SHP77 (cell line): ENCODE results near the gene UBXN2A.
"Not testable (repeated sequence)": the region's sequence is repeated elsewhere in the genome, so short reads cannot be mapped to it uniquely, and the experiment has no call there.

Source experiments
- DNase-seq, 2 experiments: peaks; one replicate each; lab custom pipeline; 2025; lab: John Stamatoyannopoulos, UW

The UBXN2A gene

GRCh38 chr2:24012521-24013188 is 72.4 kb downstream of the UBXN2A start:
- DNase-seq, result no peak

DNA sequence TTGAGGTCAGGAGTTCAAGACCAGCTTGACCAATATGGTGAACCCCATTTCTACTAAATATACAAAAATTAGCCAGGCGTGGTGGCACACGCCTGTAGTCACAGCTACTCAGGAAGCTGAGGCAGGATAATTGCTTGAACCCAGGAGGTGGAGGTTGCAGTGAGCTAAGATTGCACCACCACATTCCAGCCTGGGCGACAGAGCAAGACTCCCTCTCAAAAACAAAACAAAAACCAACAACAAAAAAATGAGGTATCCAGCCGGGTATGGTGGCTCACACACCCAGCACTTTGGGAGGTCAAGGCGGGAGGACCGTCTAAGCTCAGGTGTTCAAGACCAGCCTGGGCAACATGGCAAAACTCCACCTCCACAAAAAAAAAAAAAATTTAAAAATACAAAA is 74.6 kb downstream of the UBXN2A start:
- not testable (repeated sequence) for DNase-seq

DNA sequence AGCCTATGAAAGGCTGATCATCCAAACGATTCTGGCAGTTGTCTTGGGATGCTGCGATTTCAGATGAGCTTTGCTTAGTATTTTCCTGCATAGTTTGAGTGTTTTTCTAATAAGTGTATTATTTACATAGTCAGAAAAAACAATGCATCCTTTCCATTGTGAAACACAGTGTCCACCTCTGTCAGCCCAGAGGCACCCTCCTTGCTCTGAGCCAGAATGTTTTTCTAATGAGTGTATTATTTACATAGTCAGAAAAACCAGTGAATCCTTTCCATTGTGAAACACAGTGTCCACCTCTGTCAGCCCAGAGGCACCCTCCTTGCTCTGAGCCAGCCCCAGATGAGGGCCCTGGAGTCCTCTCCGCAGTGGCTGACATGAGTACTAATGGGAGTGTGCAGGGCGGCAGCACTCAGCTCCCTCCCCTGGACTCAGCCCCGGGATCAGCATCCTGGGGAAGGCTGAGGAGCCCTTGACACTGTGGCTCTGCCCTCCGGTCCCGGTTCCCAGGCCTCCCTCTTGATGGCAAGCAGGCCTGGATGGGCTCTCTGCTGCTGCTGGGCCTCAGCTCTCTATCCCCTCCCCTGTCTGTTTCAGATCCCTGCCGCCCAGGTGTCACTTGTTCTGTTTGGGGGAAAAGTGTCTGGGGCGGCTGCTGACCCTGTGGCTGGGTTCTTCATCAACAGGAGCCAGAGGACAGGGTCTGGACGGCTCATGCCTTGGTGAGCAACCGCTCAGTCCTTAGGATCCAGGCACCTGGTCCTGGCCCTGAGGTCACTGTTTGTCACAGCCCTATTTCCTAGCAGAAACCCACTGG is 75.5 kb downstream of the UBXN2A start:
- peak; percentile 26 to 28 for DNase-seq

DNA sequence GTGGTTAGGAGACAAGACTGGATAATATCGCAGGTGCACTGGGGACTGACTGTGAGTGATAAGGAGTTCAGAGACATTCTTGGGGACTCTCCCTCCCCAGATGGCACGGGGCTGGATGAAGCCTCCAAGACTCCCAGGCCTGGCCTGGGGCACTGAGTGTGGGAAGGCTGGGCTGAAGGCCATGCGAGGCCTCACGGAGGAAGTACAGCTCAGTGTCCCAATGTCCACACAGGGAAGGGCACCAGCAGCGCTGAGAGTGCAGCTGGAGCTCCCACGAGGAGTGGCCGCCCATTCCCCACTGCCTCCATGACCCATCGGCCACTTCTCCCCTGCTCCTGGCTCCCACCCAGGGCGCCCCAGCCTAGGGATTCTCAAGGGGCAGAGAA is 76.1 kb downstream of the UBXN2A start:
- DNase-seq, result no peak

GRCh38 chr2:24016853-24017703 is 76.8 kb downstream of the UBXN2A start:
- DNase-seq, result no peak

DNA sequence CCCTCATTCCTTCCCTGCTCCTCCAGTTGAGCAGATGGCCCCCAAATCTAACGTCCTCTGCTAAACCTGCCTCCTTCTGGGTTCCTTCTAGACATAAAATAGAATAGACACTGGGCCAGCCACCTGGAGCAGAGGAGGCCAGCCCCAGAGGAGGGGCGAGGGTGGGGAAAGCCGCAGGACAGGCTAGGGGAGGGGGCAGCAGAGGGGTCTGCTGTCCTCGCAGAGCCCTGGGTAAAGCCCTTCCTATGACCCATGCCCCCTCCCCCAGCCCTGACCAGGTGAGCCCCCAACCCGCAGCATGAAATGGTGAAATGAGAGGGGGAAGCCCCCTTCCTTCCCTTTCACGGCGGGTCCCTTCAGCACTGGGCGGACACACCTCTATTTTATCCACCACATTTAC is 77.4 kb downstream of the UBXN2A start:
- DNase-seq, result no peak

- DNase-seq, result no peak
Measured at GRCh38 chr2:24018241-24018640, 78.0 kb downstream of the UBXN2A start.

GRCh38 chr2:24019729-24020128 is 79.5 kb downstream of the UBXN2A start:
- DNase-seq, result no peak

- DNase-seq, result no peak
Measured at GRCh38 chr2:24020244-24020643, 80.0 kb downstream of the UBXN2A start.

GRCh38 chr2:24021122-24021998 is 81.1 kb downstream of the UBXN2A start:
- no peak for DNase-seq

DNA sequence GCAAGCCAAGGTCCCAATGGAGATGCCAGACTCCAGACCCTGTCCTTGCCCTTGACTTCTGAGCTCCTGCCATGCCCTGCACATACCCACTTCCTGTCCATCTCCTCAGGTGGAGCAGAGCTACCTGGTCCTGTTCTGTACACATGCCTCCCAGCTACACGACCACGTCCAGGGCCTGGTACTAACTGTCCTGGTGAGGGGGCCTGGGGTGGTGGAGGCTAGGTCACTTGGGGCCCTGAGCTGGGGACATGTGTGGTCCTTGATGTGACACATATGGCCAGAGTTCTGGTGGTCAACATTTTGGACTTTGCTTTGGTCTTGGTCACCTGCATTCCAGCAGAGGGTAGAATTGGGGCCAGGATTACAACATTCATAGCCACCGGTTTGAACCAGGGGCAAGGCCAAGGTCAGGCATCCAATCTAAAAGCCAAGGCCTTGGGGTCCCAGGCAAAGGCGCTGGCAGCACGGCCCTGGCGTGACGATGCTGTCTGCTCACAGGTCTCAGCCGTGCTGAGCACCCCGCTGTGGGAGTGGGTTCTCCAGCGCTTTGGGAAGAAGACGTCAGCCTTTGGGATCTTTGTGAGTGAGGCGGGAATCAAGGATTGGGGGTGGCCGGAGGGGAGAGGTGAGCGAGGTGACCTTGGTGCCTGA is 82.2 kb downstream of the UBXN2A start:
- DNase-seq, result no peak

DNA sequence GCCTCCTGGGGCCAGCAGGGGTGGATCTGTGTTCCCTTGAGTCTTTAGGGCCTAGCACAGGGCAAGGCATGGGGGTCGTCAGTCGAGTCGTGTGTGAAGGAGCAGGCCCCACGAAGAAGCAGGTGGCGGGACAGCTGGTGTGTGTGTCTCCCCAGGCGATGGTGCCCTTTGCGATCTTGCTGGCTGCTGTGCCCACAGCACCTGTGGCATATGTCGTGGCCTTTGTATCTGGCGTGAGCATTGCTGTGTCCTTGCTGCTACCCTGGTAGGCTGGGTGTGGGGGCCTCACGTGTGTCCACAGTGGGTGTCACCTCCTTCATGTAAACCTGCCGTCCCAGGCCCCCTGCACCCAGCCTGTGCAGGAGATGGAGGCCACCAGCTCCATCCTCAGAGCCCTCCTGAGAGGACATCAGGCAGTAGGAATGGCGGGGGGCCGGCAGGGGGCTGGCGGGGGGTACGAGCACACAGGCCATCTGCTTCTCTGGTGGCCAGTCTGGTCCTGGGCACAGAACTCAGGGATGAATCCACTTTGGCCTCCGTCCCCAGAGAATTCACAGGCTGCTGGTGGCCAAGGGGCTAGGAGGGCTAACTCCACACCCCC is 82.8 kb downstream of the UBXN2A start:
- no peak for DNase-seq

- DNase-seq, result no peak
Measured at GRCh38 chr2:24024018-24024417, 83.8 kb downstream of the UBXN2A start.

DNA sequence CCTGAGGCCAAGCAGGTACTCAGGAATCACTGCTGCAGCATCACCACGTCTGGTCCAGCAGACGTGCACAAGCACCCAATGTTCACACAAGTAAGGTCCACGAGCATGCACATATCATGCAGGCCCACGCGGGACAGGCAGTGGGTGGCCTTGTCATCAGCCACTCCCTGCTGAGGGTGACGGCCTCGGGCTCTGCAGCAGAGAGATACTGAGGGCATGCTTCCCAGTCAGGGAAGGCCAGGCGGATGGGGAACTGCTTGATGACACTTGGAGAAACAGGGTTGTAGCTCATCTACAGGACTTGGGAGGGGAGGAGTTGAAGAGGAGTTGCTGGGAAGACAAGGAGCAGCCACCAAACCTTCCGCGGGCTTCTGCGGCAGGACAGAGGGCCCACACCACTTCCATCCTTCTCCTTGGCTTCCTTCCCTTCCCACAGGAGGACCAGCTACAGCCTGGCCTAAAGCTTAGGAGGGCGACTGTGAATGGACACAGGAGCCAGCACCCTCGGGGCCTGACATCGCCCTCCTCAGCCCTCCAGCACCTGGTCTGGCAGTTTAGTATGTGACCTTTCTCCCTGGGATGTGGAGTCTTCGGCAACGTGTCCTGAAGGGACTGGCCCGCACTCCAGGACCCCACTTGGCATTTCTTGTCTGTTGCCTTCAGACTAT is 84.9 kb downstream of the UBXN2A start:
- no peak for DNase-seq

- no peak for DNase-seq
Measured at GRCh38 chr2:24026233-24026632, 86.0 kb downstream of the UBXN2A start.

DNA sequence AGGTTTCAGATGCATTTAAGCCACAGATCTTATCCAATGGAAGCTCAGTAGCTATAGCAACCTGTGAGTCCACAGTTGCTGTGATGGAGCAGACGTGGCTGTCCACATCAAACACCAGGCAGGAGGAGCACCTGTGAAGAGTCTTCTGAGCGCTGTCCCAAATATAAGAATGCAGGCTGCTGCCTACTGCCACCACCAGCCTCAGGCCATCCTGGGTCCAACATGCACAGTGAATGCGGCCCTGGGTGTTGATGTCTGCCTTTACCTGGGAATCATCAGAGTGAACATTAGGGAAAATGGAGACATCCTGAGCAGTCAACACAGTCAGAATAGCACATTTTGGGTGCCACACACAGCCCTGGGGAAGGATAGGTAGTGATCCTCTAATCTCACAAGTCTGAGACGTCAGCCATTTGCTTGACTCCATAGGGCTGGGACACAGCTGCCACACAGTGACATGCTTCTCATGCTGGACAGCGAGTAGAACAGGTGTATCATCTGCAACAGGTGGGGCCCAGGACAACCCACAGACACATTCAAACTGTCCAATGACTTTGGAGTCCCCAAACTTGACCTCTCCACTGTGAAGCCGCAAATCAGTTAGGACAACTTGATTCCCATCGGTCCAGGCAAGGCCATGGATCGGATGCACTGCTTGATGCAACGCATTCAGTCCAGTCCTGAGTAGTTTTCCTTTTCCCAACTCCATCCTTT is 98.7 kb downstream of the UBXN2A start:
- no peak for DNase-seq

GRCh38 chr2:24040511-24040910 is 100.2 kb downstream of the UBXN2A start:
- no peak for DNase-seq

DNA sequence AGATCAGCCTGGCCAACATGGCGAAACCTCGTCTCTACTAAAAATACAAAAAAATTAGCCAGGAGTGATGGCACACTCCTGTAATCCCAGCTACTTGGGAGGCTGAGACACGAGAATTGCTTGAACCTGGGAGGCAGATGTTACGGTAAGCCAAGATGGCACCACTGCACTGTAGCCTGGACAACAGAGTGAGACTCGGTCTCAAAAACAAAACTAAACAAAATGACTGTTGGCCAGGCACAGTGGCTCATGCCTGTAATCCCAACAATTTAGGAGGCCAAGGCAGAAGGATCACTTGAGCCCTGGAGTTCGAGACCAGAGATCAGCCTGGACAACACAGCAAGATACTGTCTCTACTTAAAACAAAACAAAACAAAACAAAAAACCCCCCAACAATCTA is 102.9 kb downstream of the UBXN2A start:
- not testable (repeated sequence) for DNase-seq
